Thoracic aorta (tissue), 2 donors: ENCODE data around the gene TRAPPC13. TPM values are rescaled to one million over a fixed set of nuclear protein-coding genes. Genes with fewer than 3 reads are reported as not detected.
A peak's percentile ranks its signal among the peaks of the same experiment; 100 is the strongest.
"Not testable (repeated sequence)": the region's sequence is repeated elsewhere in the genome, so short reads cannot be mapped to it uniquely, and the experiment has no call there.

ENCODE experiments used
- ATAC-seq: fragments of 150-250 bp; one replicate; pipeline ENCODE4 v1.8.0; 2017; ENCODE audit warnings: low read depth; ENCODE audit not compliant: insufficient number of reproducible peaks, low FRiP score
- DNase-seq: peaks from one replicate; pipeline ENCODE4 v3.0.0-alpha.2; 2020; ENCODE audit warnings: low spot score
- H3K27ac ChIP-seq, 2 donors: fragments of 200-600 bp; sonication (generic); 1 replicate in 1 of 2; 2 replicates in 1 of 2; pipeline ENCODE4 v1.5.1; 2016; ENCODE audit warnings: mild to moderate bottlenecking in 2 of 2, moderate library complexity in 2 of 2
- H3K27me3 ChIP-seq: fragments of 200-600 bp; sonication (generic); replicated peaks from 2 replicates; pipeline ENCODE4 v1.6.0; 2016; ENCODE audit warnings: mild to moderate bottlenecking; ENCODE audit not compliant: insufficient read depth
- H3K36me3 ChIP-seq: fragments of 200-600 bp; sonication (generic); one replicate; pipeline ENCODE4 v1.5.1; 2016
- H3K4me1 ChIP-seq, 2 donors: fragments of 200-600 bp; sonication (generic); 1 replicate in 1 of 2; 2 replicates in 1 of 2; pipeline versions ENCODE4 v1.5.1 to v1.6.0; 2016; ENCODE audit warnings: low read depth in 2 of 2, mild to moderate bottlenecking in 1 of 2; ENCODE audit not compliant: control insufficient read depth in 1 of 2
- H3K4me3 ChIP-seq: fragments of 200-600 bp; sonication (generic); 2 replicates; pipeline ENCODE4 v1.5.1; 2016; ENCODE audit warnings: mild to moderate bottlenecking
- H3K9me3 ChIP-seq: fragments of 200-600 bp; sonication (generic); 2 replicates; pipeline ENCODE4 v1.5.1; 2016
- CTCF ChIP-seq: fragments of 200-600 bp; sonication (generic); IDR thresholded peaks from one replicate; pipeline ENCODE4 v1.5.1; 2019; ENCODE audit warnings: antibody characterized with exemption
- total RNA-seq, 2 donors: library from RNA; depleted of rRNA; stranded (reverse); fragments of >200 nt; gene quantifications; one replicate each; pipeline versions ENCODE4 v1.1.0 to v1.2.3, GENCODE V29; 2016

TRAPPC13 gene
- total RNA-seq, 2 donors from 2014 or later, result 9.7 to 14.4 TPM

GRCh38 chr5:65674749-65675148, 49.9 kb downstream of the TRAPPC13 start:
- DNase-seq, result no peak
- H3K27me3 ChIP-seq, result no peaks in the 10 kb centered on the region
- no peak for TF ChIP-seq CTCF
- H3K4me1 ChIP-seq, result no peaks in the 10 kb centered on the region
- H3K36me3 ChIP-seq, result peaks cover 9% of the 10 kb centered on the region
- H3K27ac ChIP-seq, result no peak overlapping the region
- no peak overlapping the region for H3K4me3 ChIP-seq
- ATAC-seq, result no peak
- H3K9me3 ChIP-seq, result no peaks in the 10 kb centered on the region

GRCh38 chr5:65676056-65676455, 51.2 kb downstream of the TRAPPC13 start:
- H3K4me3 ChIP-seq, H3K4me1 ChIP-seq, ATAC-seq, H3K27ac ChIP-seq, H3K9me3 ChIP-seq, DNase-seq, H3K27me3 ChIP-seq: not testable (repeated sequence)
- H3K36me3 ChIP-seq, result peaks cover 21% of the 10 kb centered on the region

- no peak for TF ChIP-seq CTCF
- Histone ChIP-seq H3K36me3 (peaks cover 36% of the 10 kb centered on the region), H3K4me3 (no peak overlapping the region), H3K27ac (no peak overlapping the region), H3K9me3 (no peaks in the 10 kb centered on the region), H3K4me1 (no peaks in the 10 kb centered on the region), H3K27me3 (no peaks in the 10 kb centered on the region)
- ATAC-seq (no peak), DNase-seq (no peak)
These were observed 57.3 kb downstream of the TRAPPC13 start for GRCh38 chr5:65682148-65682547.

GRCh38 chr5:65693121-65693520, 68.3 kb downstream of the TRAPPC13 start:
- TF ChIP-seq CTCF, result no peak
- H3K27me3 ChIP-seq, result no peaks in the 10 kb centered on the region
- DNase-seq (no peak), ATAC-seq (no peak)
- no peaks in the 10 kb centered on the region for H3K9me3 ChIP-seq
- peaks cover 4% of the 10 kb centered on the region for H3K36me3 ChIP-seq
- H3K4me3 ChIP-seq, result no peak overlapping the region
- H3K27ac ChIP-seq, result no peak overlapping the region
- peaks cover 14% of the 10 kb centered on the region in 2 donors for H3K4me1 ChIP-seq

GRCh38 chr5:65695162-65695755, 70.4 kb downstream of the TRAPPC13 start:
- H3K4me1 ChIP-seq, result peaks cover 14% of the 10 kb centered on the region in 2 donors
- no peak overlapping the region for H3K27ac ChIP-seq
- H3K9me3 ChIP-seq, result no peaks in the 10 kb centered on the region
- no peak for ATAC-seq
- H3K36me3 ChIP-seq, result peaks cover 9% of the 10 kb centered on the region
- no peaks in the 10 kb centered on the region for H3K27me3 ChIP-seq
- no peak overlapping the region for H3K4me3 ChIP-seq
- DNase-seq, result no peak
- no peak for TF ChIP-seq CTCF

GRCh38 chr5:65695896-65696295, 71.1 kb downstream of the TRAPPC13 start:
- Histone ChIP-seq H3K27me3 (no peaks in the 10 kb centered on the region), H3K4me1 (peaks cover 14% of the 10 kb centered on the region in 2 donors), H3K4me3 (no peak overlapping the region), H3K9me3 (no peaks in the 10 kb centered on the region), H3K36me3 (peaks cover 9% of the 10 kb centered on the region), H3K27ac (peak overlapping the region in 1 of 2 donors; percentile 43)
- DNase-seq (no peak), ATAC-seq (no peak)
- no peak for TF ChIP-seq CTCF
